GM18873 (cell line): ENCODE measurements around the gene SORD.
"Not testable (repeated sequence)": the region's sequence is repeated elsewhere in the genome, so short reads cannot be mapped to it uniquely, and the experiment has no call there.

ENCODE experiments used
- ATAC-seq: cut with Tn5 transposase; IDR thresholded peaks from one replicate; pipeline ENCODE4 v1.9.1; 2021; ENCODE audit warnings: mild to moderate bottlenecking, moderate library complexity, moderate number of reproducible peaks; ENCODE audit not compliant: unreplicated experiment, low FRiP score

SORD gene

GRCh38 chr15:45093622-45094357 is 70.8 kb downstream of the SORD start:
- no peak for ATAC-seq

- ATAC-seq, result no peak
Observed at GRCh38 chr15:45094358-45094730, 71.3 kb downstream of the SORD start.

GRCh38 chr15:45095661-45096060 is 72.7 kb downstream of the SORD start:
- no peak for ATAC-seq

DNA sequence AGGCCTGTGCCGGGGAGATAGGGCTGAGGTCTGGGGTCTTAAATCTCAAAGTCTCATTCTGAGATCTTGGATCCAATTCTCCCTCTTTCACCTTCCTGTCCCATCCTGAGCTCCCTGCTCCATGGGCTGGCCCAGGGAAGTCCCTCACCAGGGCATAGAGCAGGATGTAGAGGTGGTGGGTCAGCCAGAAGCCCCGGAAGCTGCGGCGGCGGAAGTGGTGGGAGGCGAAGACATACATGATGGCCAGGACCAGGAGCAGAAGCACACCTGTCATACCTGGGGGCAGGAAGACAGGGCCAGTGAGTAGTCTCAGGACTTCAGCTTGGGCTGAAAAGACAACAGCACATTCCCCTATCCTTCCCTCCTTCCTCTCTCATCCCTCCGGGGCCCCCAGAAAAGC is 74.5 kb downstream of the SORD start:
- ATAC-seq, result no peak

- ATAC-seq, result no peak
Observed at GRCh38 chr15:45099549-45100165, 76.7 kb downstream of the SORD start.

DNA sequence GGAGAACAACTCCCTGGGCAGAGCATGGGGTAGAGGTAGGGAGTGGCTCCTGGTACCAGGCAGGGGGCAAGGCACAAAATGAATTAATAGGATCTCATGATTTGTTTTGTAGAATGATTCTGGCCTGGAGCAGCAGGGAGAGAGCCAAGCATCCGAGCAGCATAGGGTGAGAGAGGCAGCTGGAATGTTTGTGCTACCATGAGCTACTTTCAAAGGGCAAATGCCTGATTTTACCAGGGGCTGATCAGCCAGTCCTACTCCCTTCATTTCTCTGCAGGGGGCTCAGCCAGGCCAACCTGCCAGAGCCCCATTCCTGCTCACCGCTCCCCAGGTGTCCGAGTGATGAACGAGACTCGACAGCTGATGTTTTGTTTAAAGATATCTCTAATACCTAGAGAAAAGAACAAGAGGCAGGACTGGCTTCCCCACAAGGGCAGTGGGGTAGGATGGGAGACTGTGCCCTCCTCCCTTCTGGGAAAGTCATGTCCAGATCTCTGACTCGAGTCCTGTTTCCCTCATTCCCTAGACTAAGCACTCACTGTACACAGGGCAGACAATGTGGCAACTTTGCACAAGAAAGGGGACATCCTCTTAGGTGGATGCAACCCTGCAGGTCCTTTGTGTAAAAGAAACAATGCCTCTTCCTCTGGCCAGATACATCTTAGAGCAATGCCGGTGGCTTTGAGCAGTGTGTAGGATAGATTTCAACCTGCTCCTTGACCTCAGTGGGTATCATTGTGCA is 78.1 kb downstream of the SORD start:
- ATAC-seq, result no peak

DNA sequence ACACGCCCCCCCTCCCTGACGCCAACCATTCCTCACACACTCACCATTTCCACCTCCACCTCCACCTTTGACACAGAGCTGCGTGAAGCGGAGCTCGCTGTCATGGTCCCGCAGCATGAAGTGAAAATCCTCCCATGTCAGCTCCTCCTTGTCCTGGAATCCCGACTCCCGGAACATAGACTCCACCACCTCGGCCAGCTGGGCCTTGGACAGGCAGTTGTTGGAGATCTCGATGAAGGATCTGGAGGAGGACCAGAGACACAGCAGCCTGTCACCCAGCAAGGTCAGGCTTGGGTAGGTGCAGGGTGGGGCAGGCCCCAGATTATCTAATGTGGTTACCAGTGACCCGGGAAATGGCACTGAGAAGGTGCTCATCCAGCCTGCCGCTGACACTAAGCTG is 78.8 kb downstream of the SORD start:
- ATAC-seq, result no peak

- no peak for ATAC-seq
Observed at GRCh38 chr15:45102226-45102625, 79.2 kb downstream of the SORD start.

- not testable (repeated sequence) for ATAC-seq
Observed at GRCh38 chr15:45104170-45104569, 81.2 kb downstream of the SORD start.

GRCh38 chr15:45105586-45105985 is 82.6 kb downstream of the SORD start:
- ATAC-seq, result no peak

DNA sequence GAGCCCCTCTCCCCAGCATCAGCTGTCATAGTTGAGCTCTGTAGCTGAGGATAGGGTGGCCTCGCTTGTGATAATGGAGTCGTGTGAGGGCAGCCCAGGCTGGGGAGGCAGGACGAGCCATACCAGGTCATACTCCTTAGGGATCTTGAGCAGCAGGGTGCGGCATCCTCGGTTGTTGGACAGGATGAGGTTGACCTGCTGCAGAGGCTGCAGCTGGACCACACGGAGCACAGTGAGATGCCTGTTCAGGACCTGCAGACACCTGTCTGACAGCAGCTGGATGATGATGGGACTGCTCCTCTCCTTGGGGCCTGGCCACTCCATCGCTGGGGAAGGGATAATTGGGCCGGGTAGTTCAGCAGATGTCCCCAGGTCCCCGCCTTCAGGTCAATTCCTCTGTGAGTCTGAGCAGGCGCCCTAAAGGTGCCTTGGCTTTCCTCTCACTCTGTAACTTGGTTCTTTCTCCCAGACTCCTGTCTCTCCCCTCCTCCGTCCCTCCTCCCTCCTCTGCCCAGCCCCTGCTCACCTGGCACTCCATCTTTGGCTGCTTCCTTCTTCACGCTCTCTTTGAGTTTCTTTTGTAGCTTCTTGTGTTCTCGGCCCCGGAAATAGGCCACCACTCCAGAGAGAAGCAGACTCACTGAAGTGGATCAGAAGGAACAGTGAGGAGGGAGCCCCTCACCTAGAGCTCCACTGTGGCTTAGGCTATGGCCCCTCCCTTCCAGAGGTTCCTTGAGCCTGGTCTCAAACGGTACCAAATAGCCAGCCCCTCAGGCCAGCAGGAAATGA is 83.2 kb downstream of the SORD start:
- ATAC-seq, result no peak

- ATAC-seq, result no peak
Observed at GRCh38 chr15:45107941-45108630, 85.1 kb downstream of the SORD start.

DNA sequence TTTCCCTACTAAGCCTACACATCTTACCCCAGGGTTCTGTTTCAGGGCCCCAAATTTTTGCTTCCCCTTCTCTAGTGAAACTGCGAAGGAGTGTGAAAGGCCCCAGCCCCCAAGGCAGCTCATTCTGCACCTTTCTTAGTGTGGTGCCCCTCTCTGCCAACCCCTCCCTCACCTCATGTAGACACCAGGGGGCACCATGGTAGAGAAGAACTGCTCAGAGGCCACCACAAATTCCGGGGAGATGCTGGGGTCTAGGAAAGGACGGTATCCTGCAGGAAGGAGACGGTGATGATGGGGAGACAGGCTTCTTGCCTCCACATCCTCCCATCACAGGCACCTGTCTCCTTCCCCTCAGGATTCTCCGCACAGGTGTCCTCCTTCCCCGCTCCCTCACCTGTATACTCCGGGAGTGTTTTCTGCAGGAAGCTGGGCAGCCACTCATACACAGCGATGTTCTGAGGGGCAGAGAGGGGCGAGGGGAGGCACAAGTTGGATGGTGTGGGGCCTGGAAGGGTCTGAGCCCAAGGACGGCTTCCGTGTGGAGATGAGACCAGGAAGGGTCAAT is 87.3 kb downstream of the SORD start:
- ATAC-seq, result no peak

- no peak for ATAC-seq
Observed at GRCh38 chr15:45111390-45112142, 88.6 kb downstream of the SORD start.

DNA sequence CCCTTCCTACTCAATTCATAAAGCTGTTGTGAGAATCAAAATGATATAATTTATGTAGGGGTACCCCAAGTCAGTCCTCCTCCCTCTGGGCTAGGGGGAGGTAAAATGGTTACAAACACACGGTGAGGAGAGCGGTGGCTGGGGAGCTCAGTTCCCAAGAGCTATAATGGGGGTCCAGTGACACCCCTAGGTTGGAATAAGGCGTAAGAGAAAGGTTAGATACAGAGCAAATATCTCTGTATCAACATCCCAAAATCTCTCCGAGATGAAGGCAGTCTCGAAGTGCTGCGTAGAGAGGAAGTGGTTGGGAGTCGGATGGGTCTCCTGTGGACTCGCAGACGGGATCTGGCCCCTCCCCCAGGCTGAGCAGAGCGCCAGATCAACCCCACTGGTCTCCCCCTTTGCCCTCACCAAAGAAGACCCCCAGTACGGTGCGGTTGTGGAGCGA is 89.2 kb downstream of the SORD start:
- no peak for ATAC-seq

DNA sequence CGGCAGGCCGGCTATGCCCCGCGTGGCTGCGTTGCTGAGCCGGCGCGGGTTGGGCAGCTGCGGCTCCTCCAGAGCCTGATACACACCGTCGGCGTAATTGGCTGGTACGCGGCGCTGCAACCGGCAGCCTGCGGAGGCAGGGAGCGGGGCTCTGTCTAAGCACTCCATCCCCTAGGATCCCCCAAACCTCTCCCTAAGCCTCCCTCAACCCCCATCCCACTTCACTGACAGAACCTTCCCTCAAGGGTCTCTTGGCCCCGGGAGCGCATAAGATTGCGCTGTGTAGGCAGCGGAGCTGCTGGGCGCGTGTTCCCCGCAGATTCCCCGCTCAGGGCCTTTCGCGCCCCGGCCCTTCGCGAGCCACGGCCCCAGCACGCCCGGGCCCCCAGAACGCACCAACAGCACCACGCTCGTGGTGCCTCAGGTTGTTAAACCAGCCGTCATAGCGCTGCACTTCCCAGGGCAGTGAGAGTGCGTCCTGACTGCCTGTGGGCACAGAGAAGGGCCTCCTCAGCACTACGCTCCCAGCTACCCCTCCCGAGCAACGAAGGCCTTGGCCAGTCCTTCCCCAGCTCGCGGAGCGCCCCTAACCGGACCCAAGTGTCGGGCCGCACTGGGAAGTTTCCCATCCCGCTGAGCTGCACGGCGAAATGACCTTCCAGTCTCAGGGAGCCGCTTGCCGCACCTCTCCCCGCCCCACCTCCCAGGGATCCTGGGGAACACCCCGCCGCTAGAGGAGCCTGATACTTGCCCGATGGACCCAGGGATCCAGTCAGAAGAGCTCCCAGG is 89.8 kb downstream of the SORD start:
- no peak for ATAC-seq

DNA sequence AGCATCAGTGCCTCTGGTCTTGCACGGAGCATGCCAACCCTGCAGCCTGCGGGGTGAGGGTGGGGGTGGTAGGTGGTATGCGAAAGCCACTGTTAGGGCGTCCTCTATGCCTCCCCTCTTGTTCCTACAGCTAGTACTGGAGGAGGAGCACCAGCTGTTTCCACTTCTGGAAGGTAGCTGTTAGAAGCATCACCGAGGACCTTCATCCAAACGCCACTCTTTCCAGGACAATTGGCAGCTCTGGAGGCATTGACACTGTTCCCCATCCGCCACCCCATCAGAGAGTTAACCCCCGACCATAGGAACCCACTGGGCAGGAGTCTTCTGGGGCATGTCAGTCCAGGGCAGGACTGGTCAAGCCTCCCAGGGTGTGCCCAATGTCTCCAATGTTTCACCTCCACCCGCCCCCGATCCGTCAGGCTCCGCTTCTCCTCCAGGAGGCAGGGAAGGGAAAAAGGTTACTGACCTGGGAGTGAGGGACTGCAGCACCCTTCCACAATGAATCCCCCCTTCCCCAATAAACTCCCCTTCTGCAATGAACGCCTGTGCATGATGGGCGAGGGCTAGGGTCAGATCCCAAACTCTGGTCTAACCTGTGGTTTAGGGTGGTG is 90.5 kb downstream of the SORD start:
- ATAC-seq, result no peak
